Activated CD4-positive, alpha-beta T cell treated with anti-CD3 and anti-CD28 coated beads for 48 hours (primary cell): ENCODE results near the gene TLR7.
A peak's percentile ranks its signal among the peaks of the same experiment; 100 is the strongest.

Experiments
- DNase-seq: peaks from one replicate; pipeline ENCODE4 v3.0.0-alpha.2; 2020

Gene TLR7

DNA sequence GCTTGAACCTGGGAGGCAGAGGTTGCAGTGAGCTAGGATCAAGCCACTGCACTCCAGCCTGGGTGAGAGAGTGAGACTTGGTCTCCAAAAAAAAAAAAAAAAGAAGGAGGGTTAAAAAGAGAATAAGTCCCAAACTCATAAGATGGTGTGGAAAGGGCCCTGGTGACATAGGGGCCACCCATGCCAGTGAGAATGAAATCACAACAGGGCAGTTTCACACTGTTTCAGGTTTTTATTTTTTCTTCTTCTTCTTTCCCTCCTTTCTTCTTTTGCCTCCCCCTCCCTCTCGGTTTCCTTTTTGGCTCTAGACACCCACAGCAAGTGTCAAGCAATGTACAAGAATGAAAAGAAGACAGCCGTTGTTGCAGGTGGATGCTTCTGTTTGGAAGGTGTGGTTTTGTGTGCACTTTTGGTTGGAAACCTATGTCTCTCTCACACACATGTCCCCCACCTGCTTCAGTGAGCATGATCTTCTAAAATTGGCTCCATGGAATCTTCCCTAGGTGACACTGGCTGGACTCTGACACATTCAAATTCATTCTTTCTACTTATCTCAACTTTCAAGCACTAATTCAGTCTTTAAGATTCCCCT is 25.1 kb downstream of the TLR7 start:
- no peak for DNase-seq

GRCh38 chrX:12892716-12893115 is 25.8 kb downstream of the TLR7 start:
- DNase-seq, result no peak

GRCh38 chrX:12894074-12895030 is 27.5 kb downstream of the TLR7 start:
- DNase-seq, result peak; percentile 54

DNA sequence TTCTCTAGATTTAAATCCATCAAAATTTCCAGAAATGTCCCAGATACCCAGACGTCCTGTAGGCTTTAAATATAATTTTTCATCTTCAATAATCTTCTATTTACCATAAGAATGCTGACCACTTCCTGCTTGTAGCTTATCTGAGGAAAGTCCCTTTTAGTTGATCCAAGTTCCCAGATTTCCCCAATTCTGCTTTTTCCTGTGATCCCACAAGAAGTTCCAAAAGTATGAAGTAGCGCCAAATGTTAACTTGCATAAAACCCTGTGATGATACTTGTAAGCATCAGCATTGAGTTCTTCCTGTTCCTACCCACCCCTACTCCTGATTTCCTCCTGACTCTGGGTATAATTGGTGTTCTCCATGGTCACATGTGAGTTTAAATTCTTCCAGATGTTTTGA is 29.0 kb downstream of the TLR7 start:
- DNase-seq, result no peak

- no peak for DNase-seq
Measured at GRCh38 chrX:12896935-12897334, 30.1 kb downstream of the TLR7 start.

GRCh38 chrX:12898073-12898472 is 31.2 kb downstream of the TLR7 start:
- peak; percentile 17 for DNase-seq

DNA sequence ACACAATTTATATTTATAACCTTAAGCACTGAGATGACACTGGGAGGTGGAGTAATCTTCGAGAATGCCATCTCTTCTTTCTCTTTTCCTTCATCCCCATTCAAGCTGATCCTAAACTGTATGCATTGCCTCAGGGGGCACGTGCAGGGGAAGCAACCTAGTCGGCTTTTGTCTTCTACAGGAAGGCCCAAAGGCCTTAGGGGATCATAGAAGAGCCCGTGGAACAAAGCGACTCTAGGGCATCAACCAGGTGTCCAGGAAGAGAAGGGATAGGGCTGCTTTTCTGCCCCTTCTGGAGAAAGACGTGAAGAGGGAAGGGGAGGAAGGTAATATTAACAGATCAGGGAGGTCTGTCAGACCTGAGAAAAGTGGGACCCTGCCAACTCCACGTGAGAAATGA is 32.6 kb downstream of the TLR7 start:
- no peak for DNase-seq

DNA sequence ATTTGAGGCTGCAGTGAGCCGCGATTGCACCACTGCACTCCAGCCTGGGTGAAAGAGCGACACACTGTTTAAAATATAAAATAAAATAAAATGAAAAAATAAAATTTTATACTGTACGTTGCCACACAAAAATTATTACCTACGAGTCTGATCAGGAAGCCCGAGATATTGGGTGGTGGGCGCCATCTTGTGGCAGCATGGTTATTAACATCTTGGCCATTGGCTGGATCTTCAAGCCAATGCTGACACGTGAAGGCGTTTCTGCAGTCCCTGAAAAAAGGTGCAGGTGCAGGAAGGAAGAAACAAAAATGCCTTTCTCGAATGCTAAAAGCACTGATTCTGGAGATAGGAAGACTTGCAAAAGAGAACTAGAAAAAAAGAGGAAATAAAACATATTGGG is 34.6 kb downstream of the TLR7 start:
- peak; percentile 78 for DNase-seq

DNA sequence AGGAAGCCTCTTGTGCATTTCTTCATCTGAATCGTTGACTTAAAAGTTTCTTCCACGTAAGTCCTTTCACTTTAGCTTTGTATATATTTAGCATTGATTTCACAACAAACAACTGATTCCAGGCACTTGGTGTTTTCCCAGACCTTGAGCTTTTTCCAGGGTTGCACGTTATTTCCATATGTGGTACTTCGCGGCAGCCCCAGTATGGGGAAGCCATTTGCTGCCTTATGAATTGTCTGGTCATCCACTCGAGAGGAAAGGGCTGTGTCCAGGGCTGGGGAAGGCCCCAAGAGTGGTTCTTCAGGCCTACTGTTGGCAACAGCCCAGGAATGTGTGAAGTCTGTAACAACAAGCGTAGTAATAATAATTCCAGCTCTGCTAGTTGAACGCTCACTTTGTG is 36.8 kb downstream of the TLR7 start:
- no peak for DNase-seq

- no peak for DNase-seq
Measured at GRCh38 chrX:12906046-12906761, 39.3 kb downstream of the TLR7 start, which contains the start of gene TLR8. Gene TLR8 (plus strand): TSS chrX:12906620. CDS start chrX:12906707, 87 bp downstream.

DNA sequence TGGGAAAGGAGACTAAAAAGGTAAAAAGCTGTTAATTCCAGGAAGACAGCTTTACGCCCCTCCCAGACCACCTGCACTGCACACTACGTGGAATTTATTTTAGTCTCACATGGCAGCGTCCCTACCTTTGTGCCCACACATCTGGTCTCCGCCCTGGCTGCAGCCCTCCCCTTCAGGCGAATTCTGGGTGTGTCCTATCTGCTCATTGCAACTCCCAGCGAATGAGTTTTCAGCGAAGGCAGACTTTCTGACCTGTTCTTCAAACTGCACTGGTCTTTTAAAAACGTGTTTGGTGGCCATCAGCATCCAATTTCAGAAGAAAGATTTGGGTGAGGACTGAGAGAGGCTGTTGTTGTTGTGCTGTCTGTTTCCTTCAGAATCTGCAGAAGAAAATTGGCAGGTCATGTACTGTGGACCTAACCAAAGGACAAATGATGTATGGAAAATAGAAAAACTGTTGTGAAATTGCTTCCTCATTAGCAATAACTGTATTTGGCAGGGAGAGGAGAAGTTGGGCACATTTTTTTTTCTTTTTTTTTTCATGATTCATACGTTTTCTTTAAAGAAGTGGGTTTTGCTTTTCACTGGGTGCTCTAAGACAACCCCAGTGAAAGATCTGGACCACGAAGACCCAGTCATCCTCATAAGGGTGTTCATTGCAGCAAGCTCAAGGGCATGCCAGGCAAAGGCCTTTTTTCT is 43.7 kb downstream of the TLR7 start:
- no peak for DNase-seq

DNA sequence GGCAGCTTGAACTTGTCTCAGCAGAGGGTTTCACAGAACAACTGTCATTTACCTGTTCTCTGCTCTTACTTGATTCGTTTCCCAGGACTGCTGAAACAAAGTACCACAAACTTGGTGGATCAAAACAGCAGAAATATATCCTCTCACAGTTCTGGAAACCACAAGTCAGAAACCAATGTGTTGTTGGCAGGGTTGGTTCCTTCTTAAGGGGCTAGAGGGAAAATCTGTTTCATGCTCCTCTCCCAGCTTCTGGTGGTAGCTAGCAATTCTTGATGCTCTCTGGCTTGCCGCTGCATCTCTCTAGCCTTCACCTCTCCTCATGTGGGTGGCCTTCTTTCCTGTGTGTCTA is 44.2 kb downstream of the TLR7 start:
- DNase-seq, result no peak

DNA sequence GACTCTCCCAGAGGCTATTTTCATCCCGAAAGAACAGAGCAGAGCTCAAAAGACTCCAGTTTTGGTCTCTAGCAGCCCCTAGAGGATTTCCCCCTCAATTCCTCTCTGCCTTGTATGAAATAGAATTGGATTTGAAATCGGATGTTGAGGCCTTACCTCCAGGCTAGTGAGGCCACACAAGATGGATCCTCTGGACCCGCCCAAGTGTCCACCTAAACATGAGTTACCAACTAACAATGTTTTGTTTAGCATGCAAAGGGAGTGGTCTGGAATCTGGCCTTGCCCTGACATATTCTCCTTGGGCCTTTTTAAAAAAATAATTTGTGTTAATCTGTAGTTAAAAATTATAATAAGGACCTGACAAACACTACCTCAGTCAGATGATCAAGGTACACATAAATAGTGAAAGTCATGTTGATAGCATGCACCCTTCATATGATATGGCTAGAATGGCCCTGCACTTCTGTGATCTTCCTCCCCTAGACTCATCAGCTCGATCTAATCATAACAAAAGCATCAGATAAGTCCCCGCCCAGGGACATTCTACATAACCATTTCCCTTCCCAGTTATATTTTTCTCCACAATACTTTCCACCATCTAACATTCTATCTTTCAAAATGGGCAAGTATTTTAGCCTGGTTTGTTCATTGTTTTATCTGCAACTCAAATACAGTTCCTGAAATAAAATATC is 46.1 kb downstream of the TLR7 start:
- DNase-seq, result no peak

DNA sequence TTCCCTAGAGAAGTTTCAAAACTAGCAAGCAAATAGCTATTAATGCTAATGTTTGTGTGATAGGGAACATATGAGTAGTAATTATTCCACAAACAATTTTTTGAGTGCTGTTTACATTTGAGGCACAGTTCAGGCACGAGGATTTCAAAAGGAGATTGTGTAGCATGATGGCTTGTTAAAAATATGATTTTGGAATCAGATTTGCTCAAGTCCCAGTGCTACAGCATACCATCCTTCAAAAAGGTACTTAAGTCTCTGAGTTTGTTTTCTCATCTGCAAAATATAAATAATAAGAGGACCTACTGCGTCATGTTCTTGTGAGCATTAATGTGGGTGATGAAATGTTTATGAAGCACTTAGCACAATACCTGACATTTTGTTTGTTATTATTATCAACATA is 50.9 kb downstream of the TLR7 start:
- DNase-seq, result no peak

DNA sequence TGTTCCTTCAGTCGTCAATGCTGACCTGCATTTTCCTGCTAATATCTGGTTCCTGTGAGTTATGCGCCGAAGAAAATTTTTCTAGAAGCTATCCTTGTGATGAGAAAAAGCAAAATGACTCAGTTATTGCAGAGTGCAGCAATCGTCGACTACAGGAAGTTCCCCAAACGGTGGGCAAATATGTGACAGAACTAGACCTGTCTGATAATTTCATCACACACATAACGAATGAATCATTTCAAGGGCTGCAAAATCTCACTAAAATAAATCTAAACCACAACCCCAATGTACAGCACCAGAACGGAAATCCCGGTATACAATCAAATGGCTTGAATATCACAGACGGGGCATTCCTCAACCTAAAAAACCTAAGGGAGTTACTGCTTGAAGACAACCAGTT is 52.2 kb downstream of the TLR7 start:
- DNase-seq, result no peak

DNA sequence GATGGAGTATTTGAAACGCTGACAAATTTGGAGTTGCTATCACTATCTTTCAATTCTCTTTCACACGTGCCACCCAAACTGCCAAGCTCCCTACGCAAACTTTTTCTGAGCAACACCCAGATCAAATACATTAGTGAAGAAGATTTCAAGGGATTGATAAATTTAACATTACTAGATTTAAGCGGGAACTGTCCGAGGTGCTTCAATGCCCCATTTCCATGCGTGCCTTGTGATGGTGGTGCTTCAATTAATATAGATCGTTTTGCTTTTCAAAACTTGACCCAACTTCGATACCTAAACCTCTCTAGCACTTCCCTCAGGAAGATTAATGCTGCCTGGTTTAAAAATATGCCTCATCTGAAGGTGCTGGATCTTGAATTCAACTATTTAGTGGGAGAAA is 52.7 kb downstream of the TLR7 start:
- DNase-seq, result no peak

GRCh38 chrX:12920990-12921389 is 54.1 kb downstream of the TLR7 start:
- DNase-seq, result no peak

DNA sequence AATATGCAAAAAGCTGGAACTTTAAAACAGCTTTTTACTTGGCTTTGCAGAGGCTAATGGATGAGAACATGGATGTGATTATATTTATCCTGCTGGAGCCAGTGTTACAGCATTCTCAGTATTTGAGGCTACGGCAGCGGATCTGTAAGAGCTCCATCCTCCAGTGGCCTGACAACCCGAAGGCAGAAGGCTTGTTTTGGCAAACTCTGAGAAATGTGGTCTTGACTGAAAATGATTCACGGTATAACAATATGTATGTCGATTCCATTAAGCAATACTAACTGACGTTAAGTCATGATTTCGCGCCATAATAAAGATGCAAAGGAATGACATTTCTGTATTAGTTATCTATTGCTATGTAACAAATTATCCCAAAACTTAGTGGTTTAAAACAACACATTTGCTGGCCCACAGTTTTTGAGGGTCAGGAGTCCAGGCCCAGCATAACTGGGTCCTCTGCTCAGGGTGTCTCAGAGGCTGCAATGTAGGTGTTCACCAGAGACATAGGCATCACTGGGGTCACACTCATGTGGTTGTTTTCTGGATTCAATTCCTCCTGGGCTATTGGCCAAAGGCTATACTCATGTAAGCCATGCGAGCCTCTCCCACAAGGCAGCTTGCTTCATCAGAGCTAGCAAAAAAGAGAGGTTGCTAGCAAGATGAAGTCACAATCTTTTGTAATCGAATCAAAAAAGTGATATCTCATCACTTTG is 55.2 kb downstream of the TLR7 start:
- DNase-seq, result no peak

- no peak for DNase-seq
Measured at GRCh38 chrX:12922599-12922919, 55.7 kb downstream of the TLR7 start.

GRCh38 chrX:12929701-12930100 is 62.8 kb downstream of the TLR7 start:
- no peak for DNase-seq

DNA sequence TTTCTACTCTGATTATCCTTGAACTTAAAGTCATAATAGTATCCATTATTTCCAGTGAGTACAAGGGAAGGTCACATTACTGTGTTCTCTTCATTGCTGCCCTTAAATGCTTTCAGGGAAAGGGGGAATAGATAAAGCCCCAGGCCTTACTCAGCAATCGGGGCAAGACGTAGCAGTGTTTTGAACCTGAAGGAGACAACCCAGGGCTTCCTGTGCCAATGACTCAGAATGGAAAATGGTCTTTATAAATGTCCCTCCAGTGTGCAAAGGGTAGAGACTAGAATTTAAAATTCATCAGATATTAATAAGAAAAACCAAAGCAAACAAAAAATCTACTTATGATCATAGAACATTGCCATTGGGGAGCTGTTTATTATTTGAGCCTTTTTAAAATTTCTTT is 63.3 kb downstream of the TLR7 start:
- no peak for DNase-seq

DNA sequence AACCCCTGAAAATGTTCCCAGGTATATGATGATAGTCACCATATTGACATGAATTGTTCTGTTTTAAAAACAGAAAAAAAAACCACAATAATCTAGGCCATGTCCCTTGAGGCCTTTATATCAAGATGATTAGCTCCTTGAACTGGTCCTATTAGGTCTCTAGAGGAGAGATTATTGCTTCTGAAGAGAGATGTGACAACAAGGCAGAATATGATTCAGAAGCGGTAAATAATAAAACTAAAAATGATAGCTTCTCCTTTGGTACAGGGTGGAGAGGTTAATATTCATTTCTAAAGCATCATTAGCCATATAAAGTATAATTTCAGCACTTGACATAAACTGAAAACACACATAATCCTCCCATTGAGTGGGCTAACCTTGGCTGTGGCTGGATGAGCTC is 65.4 kb downstream of the TLR7 start:
- DNase-seq, result no peak
